Measurements from ENCODE around the gene KLHL18.
"Not testable (repeated sequence)": the region's sequence is repeated elsewhere in the genome, so short reads cannot be mapped to it uniquely, and the experiment has no call there.

The KLHL18 gene

GRCh38 chr3:47314056-47314764 is 31.5 kb downstream of the KLHL18 start:
- DNase-seq (ENCODE audit: low spot score) = no peak

DNA sequence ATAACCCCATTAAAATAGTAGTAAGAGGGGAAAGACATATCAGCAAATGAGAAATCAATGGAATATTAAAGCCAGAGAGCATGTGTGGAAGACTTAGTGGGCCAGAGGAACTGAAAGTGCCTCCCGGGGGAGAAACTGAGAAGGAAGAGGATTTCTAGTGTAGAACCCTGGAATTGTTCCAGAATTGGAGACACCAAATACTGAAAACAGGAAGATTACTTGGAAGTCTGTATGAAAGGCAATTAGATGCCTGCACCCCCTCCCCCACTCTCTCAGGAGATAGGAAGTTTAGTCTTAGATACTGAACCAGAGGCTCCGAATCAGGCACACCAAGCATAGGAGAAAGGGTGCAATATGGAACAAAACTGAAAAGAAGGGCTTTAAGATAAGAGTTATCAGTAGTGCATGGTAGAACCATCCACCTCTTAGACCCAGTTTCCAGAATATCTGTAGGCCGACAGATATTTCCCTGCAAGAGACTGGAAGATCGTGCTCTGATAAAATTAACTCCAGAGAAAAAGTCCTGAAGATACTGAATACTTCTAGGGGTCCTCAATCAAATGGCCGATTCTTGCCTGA is 32.4 kb downstream of the KLHL18 start:
- no peak for DNase-seq (ENCODE audit: low spot score)

DNA sequence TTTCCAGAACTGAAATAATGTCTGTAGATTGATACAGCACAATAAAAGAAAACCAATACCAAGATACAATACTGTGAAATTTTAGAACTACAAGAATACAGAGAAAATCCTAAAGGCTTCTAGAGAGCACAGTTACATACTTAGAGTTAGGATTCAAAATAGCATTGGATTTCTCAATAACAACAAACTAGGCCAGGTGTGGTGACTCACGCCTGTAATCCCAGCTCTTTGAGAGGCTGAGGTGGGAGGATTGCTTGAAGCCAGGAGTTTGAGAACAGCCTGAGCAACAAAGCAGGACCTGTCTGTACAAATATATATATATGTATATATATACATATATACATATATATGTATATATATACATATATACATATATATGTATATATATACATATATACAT is 33.4 kb downstream of the KLHL18 start:
- not testable (repeated sequence) for DNase-seq (ENCODE audit: low spot score)

DNA sequence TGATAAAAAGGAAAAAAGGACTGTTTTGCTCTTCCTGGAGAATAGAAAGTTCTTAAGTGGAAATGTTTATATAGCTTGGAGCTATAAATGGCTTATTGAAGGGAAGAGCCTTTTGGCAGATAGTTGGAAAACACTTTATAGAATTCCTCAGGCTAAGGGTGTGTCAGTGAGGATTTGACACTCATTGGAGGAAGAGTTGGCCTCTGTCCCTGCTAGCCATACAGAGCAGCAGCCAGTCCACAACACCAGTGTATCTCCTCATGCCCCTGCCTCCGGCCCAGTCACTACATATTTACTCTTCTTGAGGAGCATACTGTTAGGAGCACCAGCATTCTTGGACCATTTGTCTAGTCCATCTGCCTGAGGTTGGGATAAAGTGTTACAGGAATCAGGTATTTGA is 36.2 kb downstream of the KLHL18 start:
- DNase-seq (ENCODE audit: low spot score) = no peak

DNA sequence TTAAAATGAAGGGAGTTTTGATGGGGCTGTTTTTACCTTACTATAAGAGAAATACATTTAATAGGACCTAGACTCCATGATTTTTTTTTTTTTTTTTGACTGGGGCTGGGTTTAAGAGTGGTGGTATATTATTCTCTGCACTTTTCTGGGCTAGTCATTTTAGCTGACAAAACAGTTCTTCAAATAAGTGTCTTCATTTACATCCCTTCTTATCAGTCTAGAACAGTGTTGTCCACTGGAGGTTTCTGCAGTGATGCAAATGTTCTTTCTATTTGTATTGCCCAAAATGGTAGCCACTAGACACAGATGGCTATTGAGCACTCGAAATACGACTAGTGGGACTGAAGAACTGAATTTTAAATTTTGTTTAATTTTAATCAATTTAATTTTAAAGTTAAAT is 37.2 kb downstream of the KLHL18 start:
- no peak for DNase-seq (ENCODE audit: low spot score)

- no peak for DNase-seq (ENCODE audit: low spot score)
Measured at GRCh38 chr3:47323431-47324277, 40.9 kb downstream of the KLHL18 start.

DNA sequence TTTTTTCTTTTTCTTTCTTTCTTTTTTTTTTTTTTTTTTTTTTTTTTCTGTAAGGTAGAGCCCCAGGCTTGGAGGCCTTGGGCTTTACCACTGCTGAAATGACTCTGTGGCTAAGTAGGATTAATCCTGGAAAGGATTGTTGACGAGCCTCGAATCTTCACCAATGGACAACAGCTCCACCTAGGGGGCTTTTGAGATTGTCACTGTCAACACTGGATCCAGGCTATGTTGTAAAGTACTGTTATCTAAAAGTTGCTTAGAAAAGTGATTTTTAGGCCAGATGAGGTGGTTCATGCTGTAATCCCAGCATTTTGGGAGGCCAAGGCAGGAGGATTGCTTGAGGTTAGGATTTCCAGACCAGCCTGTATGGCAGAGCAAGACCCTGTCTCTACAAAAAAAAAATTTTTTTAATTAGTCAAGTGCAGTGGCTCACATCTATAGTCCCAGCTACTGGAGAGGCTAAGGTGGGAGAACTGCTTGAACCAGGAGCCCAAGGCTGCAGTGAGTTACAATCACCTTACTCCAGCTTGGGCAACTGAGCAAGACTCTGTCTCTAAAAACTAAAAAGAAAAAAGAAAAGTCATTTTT is 41.6 kb downstream of the KLHL18 start:
- DNase-seq (ENCODE audit: low spot score) = peak; percentile 83

DNA sequence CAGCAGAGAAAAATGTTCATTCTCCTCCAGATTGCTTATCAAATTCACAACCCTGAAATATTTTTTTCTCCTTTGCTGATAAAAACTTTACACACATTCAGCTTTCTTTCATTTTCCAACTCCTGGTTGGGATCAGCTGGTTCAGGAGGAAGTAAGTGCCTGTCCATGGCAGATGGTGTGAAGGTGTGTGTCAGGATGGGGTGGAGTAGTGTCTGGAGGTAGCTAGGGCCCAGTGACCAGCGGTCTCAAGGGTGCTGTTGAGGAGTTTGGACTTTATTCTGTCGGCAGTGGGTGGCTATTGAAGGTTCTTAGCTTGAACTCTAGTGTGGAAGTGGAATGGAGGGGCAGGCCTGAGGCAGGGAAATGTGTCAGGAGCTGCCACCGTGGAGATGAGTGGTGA is 51.2 kb downstream of the KLHL18 start:
- no peak for DNase-seq (ENCODE audit: low spot score)

DNA sequence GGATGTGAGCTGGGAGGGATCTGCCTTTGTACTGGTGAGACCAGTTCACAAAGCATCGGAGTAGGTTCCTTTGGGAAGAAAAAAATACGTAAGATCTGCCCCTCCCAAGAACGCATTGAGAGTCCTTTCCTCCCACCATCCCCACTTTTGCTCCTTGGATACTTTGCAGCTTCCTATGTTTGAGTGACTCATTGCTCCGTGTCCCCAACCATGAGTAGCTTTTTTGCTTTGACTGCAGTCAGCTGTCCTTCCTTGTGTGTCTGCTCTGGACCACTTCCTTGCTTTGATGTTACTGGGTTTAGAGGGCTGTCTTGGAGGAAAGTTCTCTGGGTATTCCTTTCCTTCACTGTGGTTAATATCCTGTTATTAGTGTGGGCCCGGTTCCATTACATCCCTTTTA is 54.9 kb downstream of the KLHL18 start:
- DNase-seq (ENCODE audit: low spot score) = no peak

DNA sequence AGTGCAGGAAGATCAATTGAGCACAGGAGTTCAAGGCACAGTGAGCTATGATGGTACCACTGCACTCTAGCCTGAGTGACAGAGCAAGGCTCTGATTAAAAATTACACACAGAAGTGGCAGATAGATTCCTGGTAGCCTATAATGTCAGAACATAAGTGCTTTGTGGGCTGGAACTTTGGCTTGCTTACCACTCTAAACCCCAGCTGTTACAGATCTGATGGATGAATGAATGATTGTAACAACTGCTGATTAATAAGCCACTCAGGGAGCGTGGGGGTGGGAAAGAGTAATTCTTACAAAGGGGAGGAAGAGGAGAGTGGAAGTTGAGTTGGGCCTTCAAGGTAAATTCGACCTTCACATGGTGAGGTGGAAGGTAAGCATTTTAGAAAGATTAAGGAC is 57.2 kb downstream of the KLHL18 start:
- no peak for DNase-seq (ENCODE audit: low spot score)

GRCh38 chr3:47340866-47341265 is 58.1 kb downstream of the KLHL18 start:
- no peak for DNase-seq (ENCODE audit: low spot score)

GRCh38 chr3:47342151-47342550 is 59.4 kb downstream of the KLHL18 start:
- no peak for DNase-seq (ENCODE audit: low spot score)

GRCh38 chr3:47342812-47343211 is 60.1 kb downstream of the KLHL18 start:
- DNase-seq (ENCODE audit: low spot score) = no peak

GRCh38 chr3:47343471-47343971 is 60.8 kb downstream of the KLHL18 start:
- DNase-seq (ENCODE audit: low spot score) = no peak

DNA sequence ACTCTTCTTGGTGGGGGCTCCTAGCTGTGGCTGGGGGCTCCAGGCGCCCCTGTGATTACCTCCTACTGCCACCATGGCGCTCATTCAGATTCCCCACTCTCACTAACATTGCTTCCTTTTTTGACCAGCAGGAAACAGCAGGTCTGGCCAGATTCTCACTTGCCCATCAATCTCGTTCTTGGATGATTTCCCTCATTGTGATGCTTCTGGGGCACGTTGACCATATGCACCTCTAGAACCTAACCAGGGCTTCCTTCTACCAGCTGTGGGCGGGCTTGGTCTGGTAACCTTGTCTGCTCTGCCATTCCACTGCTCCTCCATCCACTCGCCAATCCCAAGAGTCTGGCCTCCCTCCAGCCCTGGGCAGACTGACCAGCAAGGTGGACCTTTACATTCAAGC is 62.2 kb downstream of the KLHL18 start:
- peak; percentile 59 for DNase-seq (ENCODE audit: low spot score)

DNA sequence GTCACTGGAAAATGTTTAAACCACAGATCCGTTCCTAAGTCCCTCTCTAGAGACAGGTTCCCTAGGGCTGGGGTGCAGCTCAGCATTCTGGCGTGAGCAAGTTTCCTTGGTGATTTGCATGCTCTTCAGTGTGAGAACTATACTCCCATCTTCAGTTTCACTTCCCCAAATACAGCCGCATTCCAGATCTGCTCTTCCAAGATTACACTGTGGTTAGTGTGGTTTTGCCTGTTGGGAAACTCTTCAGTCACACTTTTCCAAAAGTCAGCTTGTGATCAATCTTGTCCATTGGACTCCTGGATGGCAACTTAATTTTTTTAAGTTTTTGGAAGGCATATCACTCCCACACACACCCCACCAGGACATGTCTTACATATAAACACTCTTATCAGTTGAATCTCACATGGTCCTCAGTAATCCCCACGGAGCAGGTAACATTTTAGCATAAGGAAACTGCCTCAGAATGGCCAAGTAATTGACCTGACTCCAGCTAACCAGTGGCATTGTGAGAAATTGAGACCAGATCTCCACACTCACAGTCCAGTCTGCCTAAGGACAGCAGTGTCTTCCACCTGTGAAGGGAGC is 64.6 kb downstream of the KLHL18 start:
- DNase-seq (ENCODE audit: low spot score) = no peak

DNA sequence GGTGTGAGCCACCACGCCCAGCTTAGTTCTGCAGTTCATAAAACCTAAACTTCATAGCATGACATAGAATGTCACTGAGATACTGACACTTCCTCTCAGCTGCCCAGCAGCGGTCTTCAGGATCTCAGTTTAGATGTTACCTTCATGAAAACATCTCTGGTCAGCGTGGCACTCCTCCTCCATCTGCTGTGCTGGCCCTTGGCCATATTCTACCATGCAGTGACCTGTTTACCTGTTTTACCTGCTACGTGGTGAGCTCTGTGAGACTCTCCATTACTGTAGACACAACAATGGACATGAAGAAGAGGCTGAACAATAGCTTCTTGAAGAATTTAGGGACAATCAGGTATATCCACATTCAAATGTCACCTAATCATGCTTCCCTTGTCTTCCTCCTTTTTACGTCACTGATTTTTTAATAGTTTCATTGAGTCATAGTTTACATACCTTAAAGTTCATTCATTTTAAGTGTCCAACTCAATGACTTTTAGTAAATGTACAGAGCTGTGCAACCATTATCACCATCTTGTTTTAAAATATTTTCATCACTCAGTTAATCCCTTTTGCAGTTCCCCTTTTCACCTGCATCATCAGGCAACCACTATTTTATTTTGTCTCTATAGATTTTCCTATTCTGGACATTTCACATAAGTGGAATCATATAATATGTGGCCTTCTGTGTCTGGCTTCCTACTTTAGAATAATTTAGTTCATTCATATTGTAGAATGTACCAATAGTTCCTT is 65.8 kb downstream of the KLHL18 start:
- DNase-seq (ENCODE audit: low spot score) = peak; percentile 52

DNA sequence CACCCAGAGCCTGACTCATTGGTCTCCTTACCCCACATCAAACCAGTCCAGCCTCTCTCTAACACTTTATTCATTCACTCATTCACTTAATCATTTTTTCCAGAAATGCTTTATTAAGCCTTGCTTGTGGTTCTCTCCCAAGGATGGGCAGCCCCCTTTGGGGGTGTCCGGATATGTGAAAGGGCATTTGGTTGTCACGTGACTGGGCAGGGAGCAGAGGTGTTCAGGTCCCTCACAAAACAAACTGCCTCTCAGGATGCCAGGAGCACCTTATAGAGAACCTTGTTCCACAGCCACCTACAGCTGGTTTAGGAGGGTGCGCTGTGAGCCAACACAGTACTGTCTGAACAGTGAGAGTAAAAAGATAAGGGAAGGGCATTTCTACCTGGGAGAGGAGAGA is 72.3 kb downstream of the KLHL18 start:
- no peak for DNase-seq (ENCODE audit: low spot score)

DNA sequence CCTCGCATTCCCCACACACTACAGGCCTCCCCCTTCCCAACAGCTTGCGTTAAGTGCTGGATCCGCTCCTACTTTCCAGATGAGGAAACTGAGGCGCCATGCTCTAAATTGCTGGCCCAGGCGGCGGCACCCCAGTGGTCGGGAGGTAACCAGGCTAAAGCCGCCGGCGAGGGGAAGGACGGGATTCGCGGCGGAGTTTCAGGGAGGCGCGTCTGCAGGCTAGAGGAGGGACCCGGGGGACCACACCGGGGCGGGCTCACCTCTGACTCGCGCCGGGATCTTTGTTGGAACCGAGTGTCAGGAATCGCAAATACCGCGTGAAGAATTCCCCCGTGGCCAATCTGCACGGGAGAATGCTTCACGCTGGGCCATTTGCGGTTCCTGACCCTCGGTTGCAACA is 73.5 kb downstream of the KLHL18 start:
- no peak for DNase-seq (ENCODE audit: low spot score)

GRCh38 chr3:47359323-47359722 is 76.6 kb downstream of the KLHL18 start:
- DNase-seq (ENCODE audit: low spot score) = no peak

- DNase-seq (ENCODE audit: low spot score) = not testable (repeated sequence)
Measured at GRCh38 chr3:47360110-47360517, 77.4 kb downstream of the KLHL18 start.
